Measurements from ENCODE around the gene TUBA3C. TPM values are rescaled to one million over a fixed set of nuclear protein-coding genes. Genes with fewer than 3 reads are reported as not detected.
A peak's percentile ranks its signal among the peaks of the same experiment; 100 is the strongest.
"Not testable (repeated sequence)": the region's sequence is repeated elsewhere in the genome, so short reads cannot be mapped to it uniquely, and the experiment has no call there.

Gene TUBA3C
- not detected in 2 replicates for total RNA-seq
- long read RNA-seq: 0 reads

GRCh38 chr13:19181621-19182485 is at the start of gene TUBA3C:
Gene TUBA3C, minus strand, starts transcription at chr13:19181824. Its CDS starts 77 bp downstream, at chr13:19181747.
- Mint-ChIP-seq H3K9me3 (ENCODE audit: unreplicated experiment) (peaks cover 37% of the 10 kb centered on the region), H3K36me3 (ENCODE audit: unreplicated experiment) (no peaks in the 10 kb centered on the region), H3K27ac (ENCODE audit: unreplicated experiment) (no peak within 1 kb of the TSS), H3K27me3 (ENCODE audit: unreplicated experiment) (no peaks in the 10 kb centered on the region), H3K4me1 (ENCODE audit: unreplicated experiment) (no peaks in the 10 kb centered on the region), H3K4me3 (ENCODE audit: unreplicated experiment) (no peak within 1 kb of the TSS)
- peak; percentile 79 for DNase-seq (ENCODE audit: extremely low spot score, unreplicated experiment)
- TF ChIP-seq CTCF (IDR thresholded peaks at IDR 0.05): no peak

- peaks cover 18% of the 10 kb centered on the region for H3K9me3 Mint-ChIP-seq (ENCODE audit: unreplicated experiment)
- not testable (repeated sequence) for H3K4me1 Mint-ChIP-seq (ENCODE audit: unreplicated experiment); H3K27me3 Mint-ChIP-seq (ENCODE audit: unreplicated experiment); H3K27ac Mint-ChIP-seq (ENCODE audit: unreplicated experiment); DNase-seq (ENCODE audit: extremely low spot score, unreplicated experiment); H3K36me3 Mint-ChIP-seq (ENCODE audit: unreplicated experiment); H3K4me3 Mint-ChIP-seq (ENCODE audit: unreplicated experiment)
Measured at GRCh38 chr13:19207413-19207812, 25.8 kb upstream of the TUBA3C start.

- peaks cover 28% of the 10 kb centered on the region for H3K9me3 Mint-ChIP-seq (ENCODE audit: unreplicated experiment)
- peak; percentile 51 for DNase-seq (ENCODE audit: extremely low spot score, unreplicated experiment)
- H3K27me3 Mint-ChIP-seq (ENCODE audit: unreplicated experiment); H3K36me3 Mint-ChIP-seq (ENCODE audit: unreplicated experiment); H3K4me1 Mint-ChIP-seq (ENCODE audit: unreplicated experiment); H3K27ac Mint-ChIP-seq (ENCODE audit: unreplicated experiment); H3K4me3 Mint-ChIP-seq (ENCODE audit: unreplicated experiment): not testable (repeated sequence)
Measured at GRCh38 chr13:19192622-19193021, 11.0 kb upstream of the TUBA3C start.

GRCh38 chr13:19189911-19190310 is 8.3 kb upstream of the TUBA3C start:
- not testable (repeated sequence) for H3K27me3 Mint-ChIP-seq (ENCODE audit: unreplicated experiment); H3K27ac Mint-ChIP-seq (ENCODE audit: unreplicated experiment); DNase-seq (ENCODE audit: extremely low spot score, unreplicated experiment); H3K4me1 Mint-ChIP-seq (ENCODE audit: unreplicated experiment); H3K36me3 Mint-ChIP-seq (ENCODE audit: unreplicated experiment); H3K4me3 Mint-ChIP-seq (ENCODE audit: unreplicated experiment)
- peaks cover 33% of the 10 kb centered on the region for H3K9me3 Mint-ChIP-seq (ENCODE audit: unreplicated experiment)

- H3K36me3 Mint-ChIP-seq (ENCODE audit: unreplicated experiment); H3K27ac Mint-ChIP-seq (ENCODE audit: unreplicated experiment); H3K27me3 Mint-ChIP-seq (ENCODE audit: unreplicated experiment); H3K4me1 Mint-ChIP-seq (ENCODE audit: unreplicated experiment); H3K4me3 Mint-ChIP-seq (ENCODE audit: unreplicated experiment): not testable (repeated sequence)
- peaks cover 31% of the 10 kb centered on the region for H3K9me3 Mint-ChIP-seq (ENCODE audit: unreplicated experiment)
- DNase-seq (ENCODE audit: extremely low spot score, unreplicated experiment): peak; percentile 54
Measured at GRCh38 chr13:19189368-19189767, 7.7 kb upstream of the TUBA3C start.

- H3K4me3 Mint-ChIP-seq (ENCODE audit: unreplicated experiment): no peak overlapping the region
- H3K27ac Mint-ChIP-seq (ENCODE audit: unreplicated experiment): no peak overlapping the region
- peak; percentile 40 for DNase-seq (ENCODE audit: extremely low spot score, unreplicated experiment)
- TF ChIP-seq CTCF (IDR thresholded peaks at IDR 0.05): no peak
- H3K4me1 Mint-ChIP-seq (ENCODE audit: unreplicated experiment): no peaks in the 10 kb centered on the region
- H3K36me3 Mint-ChIP-seq (ENCODE audit: unreplicated experiment): no peaks in the 10 kb centered on the region
- peaks cover 44% of the 10 kb centered on the region for H3K9me3 Mint-ChIP-seq (ENCODE audit: unreplicated experiment)
- H3K27me3 Mint-ChIP-seq (ENCODE audit: unreplicated experiment): no peaks in the 10 kb centered on the region
Measured at GRCh38 chr13:19185865-19186645, 4.4 kb upstream of the TUBA3C start.

Measured in osteocyte (in vitro differentiated cells).